Measurements from ENCODE around the gene PGBD2. TPM values are rescaled to one million over a fixed set of nuclear protein-coding genes. Genes with fewer than 3 reads are reported as not detected.

Gene PGBD2
- total and polyA plus RNA-seq, 9 of the 15 experiments (the other 6 are each of a cell fraction or from before 2014, with no cell fraction given) = 11.9 to 21.8 (median 14.7) TPM

- Histone ChIP-seq H4K20me1 (replicated peaks; ENCODE audit: control insufficient read depth, insufficient read depth, low read length) (no peaks in the 10 kb centered on the region), H3K9me1 (ENCODE audit: control insufficient read depth, insufficient read depth, low read length) (peaks cover 3% of the 10 kb centered on the region), H3K36me3 (ENCODE audit: control insufficient read depth, insufficient read depth, low read length) (peaks cover 42% of the 10 kb centered on the region), H3K9ac (ENCODE audit: insufficient read depth in 1 of 2, low read depth in 2 of 2, low read length in 2 of 2) (peak overlapping the region; percentile 93 to 97), H3K9me3 (replicated peaks; ENCODE audit: control insufficient read depth, insufficient read depth, low read depth, low read length) (no peaks in the 10 kb centered on the region), H2AFZ (ENCODE audit: low read depth, low read length) (peak overlapping the region; percentile 66), H3K4me3 (peak overlapping the region; percentile 66), H3K4me1 (replicated peaks in 1 of 2; ENCODE audit: control insufficient read depth in 2 of 2, insufficient read depth in 2 of 2, low read length in 2 of 2) (peaks cover 42 to 44% of the 10 kb centered on the region in 2 experiments), H3K79me2 (ENCODE audit: control insufficient read depth, insufficient read depth, low read length) (peaks cover 57% of the 10 kb centered on the region), H3K27ac (ENCODE audit: extremely low read depth, low read depth, low read length) (peak overlapping the region; percentile 99), H3K4me2 (ENCODE audit: insufficient read depth, low read length) (peak overlapping the region; percentile 100), H3K27me3 (ENCODE audit: control insufficient read depth in 2 of 2, insufficient read depth in 2 of 2, low read length in 2 of 2) (no peaks in the 10 kb centered on the region)
- CTCF ChIA-PET (ENCODE audit: low intra/inter-chr PET ratio) = interaction anchor here (1.4 to 2.8 kb wide), 4 partner anchors 20 to 66 kb away, joined by 3 to 12 read pairs (median 10); no protein-coding TSS in a partner anchor
- BruUV-seq (replicated peaks) = no TSS peak
- 2% methylated on average over 37 of the region's 45 CpGs for WGBS (ENCODE audit: insufficient coverage, low coverage, missing lambda C conversion rate)
- POLR2A ChIA-PET = interaction anchor here (0.7 to 7.2 kb wide), 12 partner anchors 9 to 1534 kb away, joined by 3 to 71 read pairs (median 5); partner anchors contain the start of genes PGBD2, SH3BP5L and ZNF672
- ATAC-seq (peak; percentile 76), FAIRE-seq (peak; percentile 51), DNase-seq (ENCODE audit: extremely low read depth in 1 of 4, low spot score in 3 of 4) (peak; percentile 69 to 87 (median 72))
- in situ Hi-C loops (cut with MboI) = no loop called here
- intact Hi-C loops (cut with micrococcal nuclease) = loop anchor here (1.0 to 2.0 kb wide), 3 partner anchors 20 to 48 kb away; partner anchors contain the start of genes PGBD2 and ZNF672
- TF ChIP-seq THAP12 (CRISPR knock-in tag; IDR thresholded peaks at IDR 0.05) (peak; percentile 69; the same call in 1 of the 2 replicates), PTTG1 (tag; IDR thresholded peaks at IDR 0.05; ENCODE audit: low read depth) (no peak), GABPB1 (CRISPR knock-in tag; IDR thresholded peaks at IDR 0.05) (peak; percentile 69), MEIS2 (IDR thresholded peaks at IDR 0.05; ENCODE audit: partially characterized antibody) (no peak), ILF3 (IDR thresholded peaks at IDR 0.05; ENCODE audit: borderline replicate concordance) (no peak), STAG1 (CRISPR knock-in tag; IDR thresholded peaks at IDR 0.05; ENCODE audit: borderline replicate concordance) (no peak), L3MBTL2 (IDR thresholded peaks at IDR 0.05) (peak; percentile 89), TAL1 (IDR thresholded peaks at IDR 0.05) (no peak), ZFP1 (CRISPR knock-in tag; IDR thresholded peaks at IDR 0.05) (no peak), DLX4 (CRISPR knock-in tag; IDR thresholded peaks at IDR 0.05) (no peak), TCF3 (CRISPR knock-in tag; IDR thresholded peaks at IDR 0.05) (no peak), RAD51 (IDR thresholded peaks at IDR 0.05; ENCODE audit: borderline replicate concordance, low read depth) (no peak), CREB3L1 (IDR thresholded peaks at IDR 0.05; ENCODE audit: borderline replicate concordance, low read depth) (peak; percentile 87), ARNT (IDR thresholded peaks at IDR 0.05) (0 out of 4 replicates have a peak, but pooled peaks have one; percentile 35 to 61)
- TF ChIP-seq, protein P1, sequence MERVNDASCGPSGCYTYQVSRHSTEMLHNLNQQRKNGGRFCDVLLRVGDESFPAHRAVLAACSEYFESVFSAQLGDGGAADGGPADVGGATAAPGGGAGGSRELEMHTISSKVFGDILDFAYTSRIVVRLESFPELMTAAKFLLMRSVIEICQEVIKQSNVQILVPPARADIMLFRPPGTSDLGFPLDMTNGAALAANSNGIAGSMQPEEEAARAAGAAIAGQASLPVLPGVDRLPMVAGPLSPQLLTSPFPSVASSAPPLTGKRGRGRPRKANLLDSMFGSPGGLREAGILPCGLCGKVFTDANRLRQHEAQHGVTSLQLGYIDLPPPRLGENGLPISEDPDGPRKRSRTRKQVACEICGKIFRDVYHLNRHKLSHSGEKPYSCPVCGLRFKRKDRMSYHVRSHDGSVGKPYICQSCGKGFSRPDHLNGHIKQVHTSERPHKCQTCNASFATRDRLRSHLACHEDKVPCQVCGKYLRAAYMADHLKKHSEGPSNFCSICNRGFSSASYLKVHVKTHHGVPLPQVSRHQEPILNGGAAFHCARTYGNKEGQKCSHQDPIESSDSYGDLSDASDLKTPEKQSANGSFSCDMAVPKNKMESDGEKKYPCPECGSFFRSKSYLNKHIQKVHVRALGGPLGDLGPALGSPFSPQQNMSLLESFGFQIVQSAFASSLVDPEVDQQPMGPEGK (CRISPR knock-in tag; IDR thresholded peaks at IDR 0.05; ENCODE audit: borderline replicate concordance) = no peak
Measured at GRCh38 chr1:248858096-248858890, 47.7 kb upstream of the PGBD2 start.
